HG02981 (cell line): ENCODE results near the gene TRIO.

Experiments used
- ATAC-seq: cut with Tn5 transposase; IDR thresholded peaks from one replicate; pipeline ENCODE4 v1.9.1; 2021; ENCODE audit warnings: mild to moderate bottlenecking, moderate library complexity; ENCODE audit not compliant: unreplicated experiment

Gene TRIO

DNA sequence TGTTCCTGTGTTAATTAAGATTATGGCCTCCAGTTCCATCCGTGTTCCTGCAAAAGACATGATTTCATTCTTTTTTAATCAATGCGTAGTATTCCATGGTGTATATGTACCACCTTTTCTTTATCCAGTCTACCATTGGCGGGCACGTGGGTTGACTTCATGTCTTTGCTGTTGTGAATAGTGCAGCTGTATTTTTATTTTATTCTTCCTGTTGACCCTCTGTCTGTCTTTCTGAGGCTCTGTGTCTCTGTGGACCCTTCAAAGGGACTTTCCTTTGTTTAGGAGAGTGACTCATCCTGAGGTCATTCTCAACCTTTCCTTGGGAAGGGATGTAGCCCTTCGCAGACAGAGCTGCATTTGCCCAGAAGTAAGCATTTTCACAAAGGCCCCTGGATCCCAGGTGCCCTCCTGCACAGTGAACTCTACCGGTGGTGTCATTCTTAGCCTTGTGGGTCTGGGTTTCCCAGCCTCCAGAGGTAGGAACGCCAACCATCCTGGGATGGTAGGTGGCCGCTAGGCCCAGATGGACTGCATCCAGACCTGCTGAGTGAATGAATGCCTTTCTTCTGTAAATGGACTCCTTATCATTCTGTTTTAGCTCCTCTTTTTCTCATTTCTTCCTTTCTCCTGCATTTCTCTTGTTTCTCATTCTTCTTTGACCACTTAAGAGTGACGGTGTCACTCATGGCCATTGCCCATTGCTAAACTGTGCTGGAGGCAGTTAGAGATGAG is 22.4 kb downstream of the TRIO start:
- no peak for ATAC-seq

DNA sequence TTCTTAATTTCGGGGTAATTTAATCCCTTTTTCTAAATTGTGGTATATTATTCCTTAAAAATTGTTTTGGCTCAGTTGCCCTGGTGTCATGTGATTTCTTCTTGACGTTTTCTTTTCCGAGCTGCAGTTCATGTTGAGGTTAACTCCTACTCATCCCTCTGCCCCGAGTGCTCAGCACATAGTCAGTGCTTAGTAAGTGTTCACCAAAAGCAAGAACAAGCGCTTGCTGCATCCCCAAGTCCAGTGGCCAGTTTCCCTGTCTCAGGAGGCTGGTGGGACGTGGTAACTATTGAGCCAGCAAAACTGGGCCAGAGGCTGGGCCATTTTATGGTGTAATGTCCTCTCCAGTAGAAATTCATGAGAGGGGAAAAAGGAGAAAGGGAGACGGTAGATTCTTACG is 23.3 kb downstream of the TRIO start:
- no peak for ATAC-seq

DNA sequence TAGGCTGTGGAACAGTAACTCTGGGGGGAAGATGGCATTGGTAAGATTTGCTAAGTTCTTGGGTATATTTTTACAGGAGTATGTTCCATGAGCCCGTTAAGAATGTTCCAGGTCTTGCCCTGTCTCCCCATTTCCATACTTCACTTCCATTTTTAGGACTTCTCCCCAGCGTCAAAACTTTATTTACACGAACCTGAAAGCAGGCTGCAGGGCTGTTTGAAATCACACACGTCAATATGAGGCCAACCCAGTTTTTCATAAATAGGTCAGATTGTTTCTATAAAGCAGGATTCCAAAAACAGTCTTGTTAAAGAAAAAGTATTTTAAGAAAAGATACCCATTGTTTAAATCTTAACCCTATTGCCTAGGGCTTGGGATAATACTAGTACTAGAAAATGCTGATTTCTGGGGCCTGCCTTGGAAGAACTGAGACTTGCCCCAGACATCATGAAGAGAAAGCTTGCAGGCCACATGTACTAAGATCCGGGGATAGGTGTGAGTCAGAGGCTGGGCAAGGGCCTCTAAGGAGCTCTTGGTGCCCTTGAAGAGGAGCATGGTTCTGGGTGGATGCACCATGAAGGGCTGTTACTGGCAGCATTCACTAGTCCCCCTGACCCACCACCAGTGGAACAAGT is 24.2 kb downstream of the TRIO start:
- peak; percentile 29 for ATAC-seq

DNA sequence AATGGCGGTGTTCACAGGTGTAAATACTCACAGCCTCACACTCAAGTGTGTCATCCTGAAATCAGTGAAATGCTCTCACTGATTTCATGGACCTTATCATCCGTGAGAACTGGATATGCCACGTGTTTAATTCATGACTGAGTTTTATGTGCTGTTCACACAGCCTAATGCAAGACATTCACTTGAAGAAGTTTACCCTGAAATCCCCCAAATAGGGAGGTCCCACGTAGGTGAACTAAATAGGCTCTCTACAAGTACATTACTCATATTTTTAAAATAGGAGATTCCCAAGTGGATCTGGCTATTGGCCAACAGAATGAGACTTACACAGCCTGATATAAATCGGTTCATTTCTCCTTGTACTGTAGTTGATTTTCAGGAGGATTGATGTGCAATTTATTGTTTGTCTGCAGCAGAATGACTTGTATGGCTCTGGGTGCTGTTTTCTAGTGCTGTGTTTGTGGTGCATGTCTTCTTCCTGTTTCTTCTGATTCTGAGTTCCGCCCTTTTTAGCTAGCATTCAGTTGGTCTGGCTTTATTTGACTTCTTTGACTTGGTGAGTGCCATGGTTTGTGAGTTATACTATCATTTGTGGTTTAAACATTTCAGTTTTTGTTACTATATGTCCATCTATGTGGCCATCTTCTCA is 25.1 kb downstream of the TRIO start:
- no peak for ATAC-seq

DNA sequence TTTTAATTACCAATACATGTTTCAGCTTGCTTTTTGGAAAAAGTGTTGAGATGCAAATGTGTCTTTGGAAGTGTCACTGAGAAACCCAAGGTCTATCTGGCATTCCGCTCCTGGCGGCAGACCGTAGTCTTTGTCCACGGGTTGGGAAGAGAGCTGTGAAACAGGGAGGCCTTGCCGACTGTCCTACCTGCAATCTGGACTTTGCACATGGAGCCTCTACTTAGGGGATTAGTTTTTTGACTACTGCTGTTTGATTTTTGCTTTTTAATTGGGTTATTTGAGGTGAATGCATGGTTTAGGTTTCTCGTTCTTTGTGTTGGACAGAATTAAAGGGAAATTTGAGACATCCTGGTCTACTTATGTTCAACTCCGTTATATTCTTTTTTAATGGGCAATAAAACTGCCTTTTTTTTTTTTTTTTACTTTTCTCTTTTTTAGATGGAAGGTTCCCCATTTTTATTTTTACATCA is 25.7 kb downstream of the TRIO start:
- no peak for ATAC-seq

DNA sequence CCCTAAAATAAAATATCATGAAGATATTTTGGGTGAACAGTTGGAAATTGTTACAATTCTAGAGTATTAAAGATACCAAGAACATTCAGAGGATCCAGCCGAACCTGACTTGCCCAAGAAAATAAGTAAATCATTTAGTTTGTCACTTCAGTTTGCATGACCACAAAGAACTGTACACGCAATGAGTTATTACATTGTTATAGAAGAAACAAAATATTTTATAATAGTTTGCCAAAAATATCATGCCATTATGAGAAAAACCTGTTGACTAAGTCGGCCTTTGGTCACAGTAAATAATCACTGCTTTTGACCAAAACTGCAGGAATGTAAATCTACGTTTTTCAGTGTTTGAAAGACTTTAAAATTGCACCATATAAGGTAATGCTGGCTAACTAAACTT is 27.9 kb downstream of the TRIO start:
- no peak for ATAC-seq

DNA sequence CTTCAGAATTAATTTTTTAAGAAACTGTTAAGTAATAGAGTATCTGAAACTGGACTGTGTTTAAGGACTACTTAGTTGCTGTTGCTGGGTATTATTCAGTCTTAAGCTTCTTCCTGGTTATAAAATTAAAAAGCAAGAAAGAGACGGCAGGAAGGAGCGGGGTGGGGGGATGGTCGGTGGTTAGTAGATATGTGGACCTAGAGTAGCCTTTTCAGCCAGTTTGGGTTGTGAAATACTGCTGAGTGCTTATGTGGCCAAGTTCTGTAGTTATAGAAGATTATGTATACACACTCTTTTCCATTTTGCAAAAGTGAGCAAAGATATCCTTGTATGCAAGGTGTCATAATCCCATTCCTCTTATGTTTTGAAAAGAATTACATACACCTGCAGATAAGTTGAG is 28.5 kb downstream of the TRIO start:
- no peak for ATAC-seq

DNA sequence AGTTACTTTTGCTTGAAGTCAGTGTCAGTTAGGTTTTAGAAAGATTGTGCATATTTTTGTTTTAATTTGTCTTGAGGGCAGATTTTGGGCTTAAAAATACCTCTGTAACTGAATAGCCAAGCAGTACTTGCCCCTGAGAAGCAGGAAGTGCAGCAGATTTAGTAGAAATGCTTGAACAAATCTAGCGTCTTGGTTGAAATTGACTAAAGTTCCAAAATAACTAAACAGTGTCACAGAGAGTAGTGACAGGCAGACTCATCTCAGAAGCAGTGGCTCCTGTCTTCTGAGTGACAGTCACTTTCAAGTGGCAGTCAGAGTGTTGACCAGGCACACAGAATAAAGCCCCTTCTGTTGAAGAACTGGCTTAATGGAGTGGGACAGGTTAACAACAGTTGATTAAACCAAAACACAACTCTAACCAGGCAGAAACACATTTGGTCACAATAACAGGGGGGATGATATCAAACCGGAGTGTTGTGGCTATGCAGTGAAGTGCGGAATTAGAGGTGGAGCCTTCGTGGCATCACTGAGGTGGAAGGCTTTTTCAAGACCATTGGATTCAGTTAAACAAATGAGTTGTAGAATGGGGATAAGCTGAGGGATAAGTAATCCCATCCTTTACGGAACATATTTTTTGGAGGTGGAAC is 29.1 kb downstream of the TRIO start:
- peak; percentile 51 for ATAC-seq

DNA sequence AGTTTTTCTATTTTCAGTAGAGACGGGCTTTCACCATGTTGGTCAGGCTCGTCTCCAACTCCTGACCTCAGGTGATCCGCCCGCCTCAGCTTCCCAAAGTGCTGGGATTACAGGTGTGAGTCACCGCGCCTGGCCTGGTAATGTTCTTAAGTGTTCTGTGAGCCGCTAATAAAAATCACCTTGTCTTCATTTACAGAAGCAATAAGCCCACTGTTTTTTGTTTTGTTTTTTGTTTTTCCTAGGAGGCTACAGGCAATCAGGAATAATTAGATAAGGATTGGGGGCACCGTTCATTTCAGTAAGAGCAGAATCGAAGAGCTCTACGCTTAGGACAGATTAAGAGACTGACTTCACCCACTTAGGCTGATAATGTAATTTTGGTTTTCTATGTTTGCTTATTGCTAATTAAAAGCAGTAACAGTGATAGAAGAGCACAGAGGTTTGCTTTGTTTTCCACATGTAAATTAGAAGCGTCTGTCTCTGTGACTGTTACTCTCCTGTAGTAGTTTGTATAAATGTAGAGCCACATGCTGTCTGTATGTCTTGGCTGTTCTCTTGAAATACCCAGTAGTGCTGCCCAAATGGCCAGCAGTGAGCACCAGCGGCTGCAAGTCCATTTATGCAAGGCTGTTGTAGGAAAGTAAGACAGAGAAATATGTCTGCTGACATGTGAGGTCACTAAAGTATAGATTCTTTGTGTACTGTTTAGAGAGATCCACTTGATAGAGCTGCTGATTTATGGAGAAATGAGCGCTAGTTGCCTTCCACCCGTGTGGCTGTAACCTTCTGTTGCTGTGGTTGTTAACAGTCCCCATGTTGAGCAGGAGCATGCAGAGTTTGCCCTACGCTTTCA is 30.5 kb downstream of the TRIO start:
- ATAC-seq: no peak

DNA sequence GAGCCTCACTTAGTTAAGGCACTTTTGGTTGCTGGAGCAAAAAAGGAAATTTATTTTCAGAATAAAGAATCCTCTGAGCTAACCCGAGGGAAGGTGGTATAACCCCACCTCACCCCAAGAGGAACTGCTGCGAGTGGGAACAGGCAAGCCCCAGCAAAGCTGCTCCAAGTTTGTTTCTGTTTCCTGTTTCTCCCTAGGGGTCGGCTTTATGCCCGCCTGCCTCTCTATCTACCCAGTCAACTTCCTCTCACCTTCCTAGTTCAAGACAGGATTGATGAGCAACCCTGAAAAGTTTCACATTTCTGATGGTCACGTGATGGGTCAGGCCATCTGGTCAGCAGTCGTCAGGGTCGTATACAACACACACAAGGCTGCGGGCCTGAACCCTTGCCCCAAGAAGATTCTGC is 31.1 kb downstream of the TRIO start:
- peak; percentile 31 for ATAC-seq

DNA sequence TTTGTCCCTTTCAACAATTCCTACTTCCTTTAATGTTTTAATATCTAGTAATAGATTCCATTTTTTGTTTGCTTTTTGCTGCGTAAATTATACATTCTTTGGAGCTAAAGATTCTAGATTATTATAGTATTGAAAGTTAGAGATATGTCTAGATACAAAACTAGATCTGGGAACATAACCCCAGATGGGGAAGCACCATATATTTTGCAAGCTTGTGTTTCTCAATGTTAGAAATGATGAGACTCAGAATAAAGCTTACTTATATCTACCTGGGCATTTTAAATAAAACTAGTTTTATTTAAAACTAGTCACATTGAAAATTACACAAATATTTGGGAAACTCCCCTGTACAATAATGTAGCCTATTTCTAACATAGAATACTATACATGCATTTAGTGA is 32.2 kb downstream of the TRIO start:
- no peak for ATAC-seq

DNA sequence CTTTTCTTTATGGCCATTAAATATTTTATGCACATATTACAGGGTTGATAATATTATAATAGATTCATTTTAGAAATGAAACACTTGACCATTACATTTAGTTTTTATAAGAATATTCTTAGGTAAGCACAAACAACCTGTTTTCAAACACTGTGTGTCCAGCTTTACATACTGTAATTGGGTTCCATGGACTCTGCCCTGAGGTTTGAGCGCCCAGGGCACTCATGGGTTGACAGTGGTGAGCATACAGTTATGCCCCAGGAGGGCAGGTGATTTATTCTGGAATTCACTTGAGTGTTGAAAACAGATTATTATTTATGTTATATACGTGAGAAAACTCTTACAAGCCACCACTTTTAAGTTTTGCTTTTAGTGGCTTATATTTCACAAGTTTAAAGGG is 33.7 kb downstream of the TRIO start:
- no peak for ATAC-seq

DNA sequence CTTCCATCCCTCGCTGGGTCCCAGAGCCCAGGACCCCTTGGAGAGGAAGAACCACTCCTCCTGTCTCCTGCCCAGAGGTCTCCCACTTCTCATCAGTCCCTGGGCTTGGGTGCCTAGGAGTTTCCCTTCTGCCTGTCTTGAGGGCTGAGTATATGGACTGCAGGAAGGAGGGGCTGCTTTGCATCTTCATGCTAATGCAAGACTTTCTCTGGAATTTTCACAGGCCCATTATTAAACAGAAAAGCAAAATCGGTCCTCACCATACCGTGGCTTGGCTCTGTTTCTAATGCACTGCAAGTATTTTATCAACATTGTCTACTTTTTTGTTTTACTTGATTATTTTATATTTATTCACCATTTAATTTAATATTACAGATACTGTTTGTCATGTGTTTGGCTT is 34.5 kb downstream of the TRIO start:
- no peak for ATAC-seq

DNA sequence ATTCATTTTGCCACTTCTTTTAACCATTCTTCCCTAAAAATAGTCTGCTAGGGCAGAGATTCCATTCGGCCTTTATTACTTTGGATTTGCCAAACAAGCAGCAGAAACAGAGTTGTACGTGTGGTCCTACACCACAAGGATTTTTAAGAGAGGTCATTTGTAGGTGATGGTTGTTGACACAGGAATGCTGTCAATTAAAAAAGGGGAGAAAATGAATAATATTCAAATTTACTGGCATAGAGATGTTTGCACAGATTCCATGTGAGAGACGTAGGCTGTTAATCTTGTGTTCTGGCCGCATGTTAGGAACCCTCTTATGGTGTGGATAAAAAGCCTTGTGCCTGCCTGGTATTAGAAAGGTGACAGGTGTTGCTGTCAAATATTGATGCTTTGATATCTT is 34.9 kb downstream of the TRIO start:
- no peak for ATAC-seq

DNA sequence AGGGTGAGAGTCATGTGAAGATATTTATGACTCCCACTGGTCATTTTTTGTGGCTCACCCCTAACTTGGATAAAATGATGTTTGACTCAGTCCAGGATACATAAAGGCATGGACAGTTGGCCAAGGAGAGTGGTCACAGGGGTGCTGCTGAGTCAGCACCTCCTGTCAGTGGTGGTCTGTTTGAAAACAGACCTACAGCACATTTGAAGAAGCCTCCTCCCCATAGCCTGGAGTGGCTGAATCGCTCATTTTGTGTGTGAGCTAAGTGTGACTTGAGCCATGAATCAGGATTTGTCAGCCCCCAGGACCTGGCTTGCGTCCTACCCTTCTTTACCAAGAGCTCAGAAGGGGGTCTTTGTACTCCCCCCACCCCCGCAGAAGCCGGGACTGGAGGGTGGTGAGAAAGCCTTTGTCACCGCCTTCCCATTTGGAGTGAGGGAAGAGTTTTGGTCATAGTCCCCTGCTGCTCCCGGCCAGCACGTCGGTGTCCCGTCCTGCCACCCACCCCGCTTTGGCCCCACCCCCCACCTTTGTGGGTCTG is 35.6 kb downstream of the TRIO start:
- no peak for ATAC-seq

DNA sequence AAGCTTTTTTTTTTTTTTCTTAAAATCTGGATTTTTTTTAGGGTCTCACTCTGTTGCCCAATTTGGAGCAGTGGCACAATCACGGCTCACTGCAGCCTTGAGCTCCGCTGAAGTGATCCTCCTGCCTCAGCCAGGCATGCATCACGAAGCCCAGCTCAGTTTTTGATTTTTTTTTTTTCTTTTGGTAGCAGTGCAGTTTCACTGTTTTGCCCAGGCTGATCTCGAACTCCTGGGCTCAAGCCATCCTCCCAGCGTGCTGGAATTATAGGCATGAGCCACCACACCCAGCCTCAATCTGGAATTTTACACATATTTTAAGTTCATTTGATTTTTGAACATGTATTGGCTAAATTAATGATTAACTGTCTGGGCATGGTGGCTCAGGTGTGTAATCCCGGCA is 36.3 kb downstream of the TRIO start:
- ATAC-seq: no peak

DNA sequence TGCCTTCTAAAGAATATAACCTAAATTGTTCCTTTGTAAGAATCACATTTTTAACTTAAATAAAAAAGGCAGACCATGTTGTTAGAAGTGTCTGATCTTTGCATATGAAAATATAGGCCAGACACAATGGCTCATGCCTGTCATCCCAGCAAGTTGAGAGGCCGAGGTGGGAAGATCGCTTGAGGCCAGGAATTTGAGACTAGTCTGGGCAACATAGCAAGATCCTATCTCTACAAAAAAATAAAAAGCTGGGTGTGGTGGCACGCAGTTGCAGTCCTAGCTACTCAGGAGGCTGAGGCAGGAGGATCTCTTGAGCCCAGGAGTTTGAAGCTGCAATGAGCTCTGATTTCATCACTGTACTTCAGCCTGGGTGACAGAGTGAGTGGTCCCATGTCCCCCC is 37.3 kb downstream of the TRIO start:
- ATAC-seq: no peak

DNA sequence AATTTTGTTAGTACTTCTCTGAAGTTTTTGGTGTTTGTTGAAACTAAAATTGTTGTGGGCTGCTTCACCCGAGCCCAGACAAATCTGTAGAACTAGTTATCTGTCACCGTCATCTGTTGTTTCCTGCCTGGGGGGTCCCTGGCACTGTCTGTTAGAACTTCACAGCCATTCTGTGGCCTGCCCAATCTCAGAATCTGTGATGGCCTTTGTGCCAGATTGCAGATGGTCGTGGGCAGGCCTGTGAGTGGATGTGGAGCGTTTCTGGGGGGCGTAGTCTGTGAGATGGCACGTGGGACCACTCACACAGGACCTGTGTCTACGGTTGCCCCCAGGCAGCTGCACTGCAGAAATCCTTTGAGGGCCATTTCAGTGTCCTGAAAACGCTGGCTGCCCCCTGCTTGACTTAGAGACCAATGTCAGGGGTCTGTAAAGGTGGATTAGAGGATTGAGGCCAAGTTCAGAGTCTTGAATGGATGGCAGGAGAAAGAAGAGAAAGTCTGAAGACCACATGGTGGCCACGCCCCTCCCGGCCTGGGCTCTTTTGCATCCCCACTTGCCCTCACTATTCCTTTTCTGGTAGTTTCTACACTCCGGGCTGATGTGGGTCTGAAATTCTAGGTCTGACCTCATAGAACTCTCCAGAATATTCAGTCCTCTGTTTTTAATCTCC is 38.3 kb downstream of the TRIO start:
- ATAC-seq: no peak

DNA sequence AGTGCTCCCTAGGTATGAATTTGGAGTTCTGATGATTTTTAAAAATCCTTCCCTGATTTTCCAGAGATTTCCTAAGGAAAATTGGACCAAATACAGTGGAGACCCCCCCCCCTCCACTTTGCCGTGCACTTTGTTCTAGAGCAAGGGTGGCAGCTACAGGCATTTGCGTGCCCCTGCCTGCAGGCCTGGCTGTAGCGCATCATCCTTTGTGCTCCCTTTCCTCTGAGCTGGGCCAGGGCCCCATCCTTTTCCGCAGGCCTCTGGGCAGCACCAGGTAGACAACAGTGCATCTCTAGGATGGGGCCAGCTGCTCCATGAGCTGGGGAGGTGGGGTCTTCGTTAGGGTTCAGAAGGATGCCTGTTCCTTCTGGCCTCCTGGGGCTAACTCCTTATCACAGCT is 39.6 kb downstream of the TRIO start:
- ATAC-seq: no peak
